K562 treated with DMSO at 1 percent for 24 hours (cell line): ENCODE results near the gene PIGO. TPM values are rescaled to one million over a fixed set of nuclear protein-coding genes. Genes with fewer than 3 reads are reported as not detected.

Source experiments
- total RNA-seq: library from RNA; unstranded; fragments of 300-600 nt; gene quantifications from 2 replicates; pipeline ENCODE4 v1.2.3, GENCODE V29; 2022; ENCODE audit warnings: low read depth; ENCODE audit not compliant: insufficient read depth

PIGO gene
- 9.7 and 9.8 TPM in 2 replicates for total RNA-seq

GRCh38 chr9:35096035-35096849 is at the start of gene PIGO:
Gene PIGO (minus strand): TSS chr9:35096591. CDS start chr9:35095565, 1,026 bp downstream.

GRCh38 chr9:35115680-35116538 is 19.5 kb upstream of the PIGO start, which contains the start of gene ATOSB:
Gene ATOSB (minus strand): TSS chr9:35115862. CDS start chr9:35108274, 7,588 bp downstream.

GRCh38 chr9:35102769-35103659 is 6.6 kb upstream of the PIGO start, which contains the start of gene STOML2:
Gene STOML2 (minus strand): TSS chr9:35103131. CDS start chr9:35103094, 37 bp downstream.

GRCh38 chr9:35079426-35080341 is 16.7 kb downstream of the PIGO start, which contains the start of gene FANCG:
Gene FANCG (minus strand): TSS chr9:35079942. CDS start chr9:35079524, 418 bp downstream.

GRCh38 chr9:35072461-35073278 is 23.7 kb downstream of the PIGO start, which contains the start of gene VCP:
Gene VCP (minus strand): TSS chr9:35072625. CDS start chr9:35072353, 272 bp downstream.

Other genes with a start within 250 kb of the PIGO start
- gene PHF24, start 138.3 kb downstream of the PIGO start, total RNA-seq, result 0.25 TPM in 2 replicates
- 5.5 and 6.6 TPM in 2 replicates for gene DNAJB5, start 106.8 kb downstream of the PIGO start, total RNA-seq
- gene VCP, start 24.0 kb downstream of the PIGO start, total RNA-seq, result 216 and 236 TPM in 2 replicates
- 19.7 and 24.1 TPM in 2 replicates for gene FANCG, start 16.6 kb downstream of the PIGO start, total RNA-seq
- 162 and 166 TPM in 2 replicates for gene STOML2, start 6.5 kb upstream of the PIGO start, total RNA-seq
- 6.0 and 7.9 TPM in 2 replicates for gene ATOSB, start 19.3 kb upstream of the PIGO start, total RNA-seq
- 14.5 and 15.7 TPM in 2 replicates for gene UNC13B, start 65.4 kb upstream of the PIGO start, total RNA-seq